Stimulated activated CD8-positive, alpha-beta memory T cell treated with anti-CD3 and anti-CD28 coated beads, Interleukin-4, amount 100 ng/mL, for 4 hours (primary cell): Measurements from ENCODE around the gene POP5.
"Not testable (repeated sequence)": the region's sequence is repeated elsewhere in the genome, so short reads cannot be mapped to it uniquely, and the experiment has no call there.

ENCODE experiments used
- DNase-seq, 2 donors: peaks; one replicate each; pipeline ENCODE4 v3.0.0-alpha.2; 2020; ENCODE audit warnings: low read depth in 2 of 2, low spot score in 1 of 2

The POP5 gene, protein sequence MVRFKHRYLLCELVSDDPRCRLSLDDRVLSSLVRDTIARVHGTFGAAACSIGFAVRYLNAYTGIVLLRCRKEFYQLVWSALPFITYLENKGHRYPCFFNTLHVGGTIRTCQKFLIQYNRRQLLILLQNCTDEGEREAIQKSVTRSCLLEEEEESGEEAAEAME

DNA sequence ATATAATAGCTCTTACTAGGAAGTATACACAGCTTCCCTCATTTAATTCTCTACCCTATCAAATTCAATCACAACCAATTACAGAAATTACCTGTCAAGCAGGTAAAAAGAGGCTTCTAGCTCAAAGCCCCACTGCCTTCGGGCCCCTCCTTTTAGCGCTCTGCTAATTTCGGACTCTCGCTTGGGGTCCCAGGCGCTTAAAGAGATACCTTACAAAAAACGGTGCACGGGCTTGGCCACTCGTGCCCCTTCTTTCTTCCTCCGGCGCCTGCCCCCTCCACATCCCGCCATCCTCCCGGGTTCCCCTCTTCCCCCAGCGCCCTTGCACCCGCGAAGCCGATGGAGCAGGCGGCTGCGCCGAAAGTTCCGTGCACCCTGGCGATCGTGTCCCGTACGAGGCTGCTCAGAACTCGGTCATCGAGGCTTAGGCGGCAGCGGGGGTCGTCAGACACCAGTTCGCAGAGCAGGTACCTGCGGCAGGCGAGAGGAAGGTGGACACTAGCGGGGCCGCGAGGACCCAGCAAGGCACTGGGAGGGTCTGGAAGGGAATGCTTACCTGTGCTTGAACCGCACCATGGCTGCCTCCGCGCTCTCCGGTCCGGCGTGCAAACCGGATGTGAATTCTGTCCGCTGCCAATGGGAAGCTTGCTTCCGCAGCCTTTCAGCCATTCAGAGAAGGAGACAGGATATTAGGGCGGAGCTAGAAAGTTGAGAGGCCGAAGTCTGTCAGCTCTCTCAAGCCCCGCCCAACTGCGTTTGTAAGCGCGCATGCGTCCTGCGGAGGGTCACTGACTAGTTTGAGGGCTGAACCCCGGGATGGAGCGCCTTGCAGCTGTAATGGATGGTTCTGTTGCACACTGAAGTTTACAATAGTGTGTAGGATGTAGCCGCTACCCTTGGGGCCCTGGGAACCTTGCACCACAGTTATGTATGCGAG, at the start of gene POP5:
Gene POP5 (minus strand): TSS at position 616 of the 937 bp plus-strand sequence. CDS start 40 bp downstream, at position 576.
- peak; percentile 88 to 91 for DNase-seq

DNA sequence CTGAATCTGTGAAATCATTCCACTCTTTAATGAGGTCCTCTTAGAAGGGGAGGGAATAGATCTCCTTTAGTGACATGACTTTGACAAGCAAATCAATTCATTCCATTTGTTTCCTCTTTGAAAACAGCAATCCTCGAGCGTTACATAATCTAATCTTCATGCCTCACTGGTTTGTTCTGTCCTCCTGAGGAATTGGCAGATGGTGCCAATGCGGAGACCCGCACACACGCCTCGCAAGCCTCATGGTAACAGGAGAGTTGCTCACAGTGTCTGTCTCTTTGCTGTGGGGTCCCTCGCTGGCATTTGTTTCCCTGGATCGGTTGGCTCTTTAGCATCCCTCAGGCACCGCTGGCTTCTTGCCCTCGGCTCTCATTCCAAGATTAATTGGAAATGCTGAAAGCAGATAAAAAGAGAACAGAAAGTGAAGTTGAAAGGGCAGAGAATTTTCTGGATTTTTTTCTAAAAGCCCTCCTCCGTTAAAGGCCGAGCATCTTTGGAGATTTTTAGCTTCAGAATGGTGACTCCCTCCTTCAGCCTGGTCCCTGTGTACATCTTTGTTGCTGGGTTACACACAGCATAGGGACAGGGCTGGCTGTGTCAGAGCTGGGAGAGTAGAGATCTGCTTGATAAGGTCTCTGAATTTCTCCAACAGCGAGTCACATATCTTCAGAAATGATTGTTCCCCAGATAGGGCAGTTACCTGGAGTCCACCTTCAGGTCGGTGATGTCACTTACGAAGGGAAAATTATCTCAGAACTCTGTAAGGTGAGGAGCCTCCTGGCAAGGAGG, 49.1 kb upstream of the POP5 start:
- DNase-seq, result no peak

DNA sequence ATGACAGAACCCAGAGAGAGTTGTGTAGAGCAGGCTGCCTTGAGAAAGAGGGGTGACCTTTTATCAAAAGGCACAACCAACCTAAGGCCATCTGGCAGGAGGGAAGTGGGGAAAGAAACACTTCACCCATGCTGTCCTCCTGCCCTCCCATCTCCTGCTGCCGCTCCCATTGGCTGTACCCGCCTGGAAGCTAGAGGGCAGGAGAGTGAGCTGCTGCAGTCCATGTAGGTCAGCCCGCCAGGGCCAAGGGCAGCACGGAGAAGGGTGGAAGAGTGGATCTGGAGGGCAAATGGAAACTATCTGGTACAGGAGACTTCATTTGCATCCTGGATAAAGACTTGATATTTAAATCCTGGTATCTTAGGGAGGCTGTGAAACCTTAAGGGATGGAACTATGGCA, 47.7 kb upstream of the POP5 start:
- no peak for DNase-seq

DNA sequence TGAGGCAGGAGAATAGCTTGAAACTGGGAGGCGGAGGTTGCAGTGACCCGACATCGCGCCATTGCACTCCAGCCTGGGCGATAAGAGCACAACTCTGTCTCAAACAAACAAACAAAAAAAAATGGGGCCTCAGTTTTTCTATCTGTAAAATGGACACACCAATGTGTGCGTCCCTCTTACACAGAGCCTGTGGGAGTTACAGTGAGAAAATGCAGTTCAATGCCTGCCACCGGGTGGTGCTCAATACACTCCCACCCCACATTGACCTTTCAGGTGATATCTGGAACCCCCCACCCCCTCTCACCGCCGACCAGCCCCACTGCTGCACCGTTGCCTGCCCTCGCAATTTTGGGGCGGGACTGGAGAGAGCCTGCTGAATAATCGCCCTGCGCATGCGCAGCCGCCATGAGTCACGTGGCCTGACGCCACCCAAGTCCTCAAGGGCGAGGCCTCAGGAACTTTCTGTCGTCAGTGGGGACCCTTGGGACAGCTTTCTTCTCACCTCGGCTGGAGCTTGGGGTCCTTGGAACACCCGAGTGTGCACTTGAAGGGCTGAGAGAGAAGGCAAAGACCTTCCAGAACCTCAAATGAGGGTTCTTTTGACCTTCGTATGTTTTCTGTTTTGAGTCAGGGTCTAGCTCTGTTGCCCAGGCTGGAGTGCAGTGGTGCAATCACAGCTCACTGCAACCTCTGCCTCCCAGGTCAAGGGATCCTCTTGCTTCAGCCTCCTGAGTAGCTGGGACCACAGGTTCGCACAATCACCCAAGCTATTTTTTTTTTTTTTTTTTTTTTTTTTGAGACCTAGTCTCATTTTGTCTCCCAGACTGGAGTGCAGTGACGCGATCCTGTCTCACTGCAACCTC, 44.6 kb upstream of the POP5 start:
- DNase-seq, result no peak

DNA sequence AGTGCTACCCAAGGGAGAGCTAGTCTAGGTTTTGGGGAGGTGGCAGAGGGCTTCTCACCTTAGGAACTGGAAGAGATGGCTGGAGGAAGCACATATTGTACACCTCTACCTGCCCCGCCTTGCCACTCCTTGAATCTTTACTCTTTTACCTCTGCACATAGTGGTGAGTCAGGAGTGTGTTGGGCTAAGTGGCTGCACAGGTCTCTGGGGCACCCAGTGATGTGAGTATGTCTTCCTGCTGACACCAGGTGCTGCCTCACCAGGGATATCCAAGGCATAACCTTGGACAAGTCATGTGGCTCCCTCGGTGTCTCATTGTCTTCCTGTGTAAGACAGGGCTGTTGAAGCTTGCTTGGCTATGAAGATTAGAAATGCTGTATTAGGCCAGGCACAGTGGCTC, 39.4 kb upstream of the POP5 start:
- no peak for DNase-seq

DNA sequence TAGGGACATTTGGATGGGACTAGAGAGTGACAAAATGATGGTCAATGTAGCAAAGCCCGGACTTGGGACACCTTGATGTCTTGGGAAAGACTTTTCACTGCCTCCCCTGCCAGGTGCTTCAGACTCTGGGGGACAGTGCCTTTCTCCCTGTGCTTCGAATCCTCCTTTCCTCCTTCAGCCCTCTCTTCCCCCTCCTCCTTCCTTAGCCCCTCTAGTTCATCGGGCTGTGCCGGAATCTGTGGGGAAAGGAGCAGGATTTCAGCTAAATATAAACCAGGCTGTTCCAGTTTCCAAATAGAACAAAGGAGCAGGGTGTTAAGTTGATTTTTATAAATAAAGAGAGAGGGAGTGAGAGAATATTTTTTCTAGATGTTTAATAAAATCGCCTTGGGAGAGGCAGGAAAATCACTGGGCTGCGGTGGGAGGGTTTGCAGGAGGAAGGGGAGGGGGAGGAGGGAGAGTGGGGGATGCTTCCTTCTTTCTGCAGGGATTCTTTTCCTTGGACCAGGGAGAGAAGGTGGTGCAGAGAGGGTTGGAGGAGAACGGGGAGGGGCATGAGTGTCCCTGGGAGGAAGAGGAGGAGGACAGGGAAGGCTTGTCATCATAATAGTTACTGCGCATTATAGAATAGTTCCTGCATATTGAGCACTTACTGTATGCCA, 37.9 kb upstream of the POP5 start:
- no peak for DNase-seq

DNA sequence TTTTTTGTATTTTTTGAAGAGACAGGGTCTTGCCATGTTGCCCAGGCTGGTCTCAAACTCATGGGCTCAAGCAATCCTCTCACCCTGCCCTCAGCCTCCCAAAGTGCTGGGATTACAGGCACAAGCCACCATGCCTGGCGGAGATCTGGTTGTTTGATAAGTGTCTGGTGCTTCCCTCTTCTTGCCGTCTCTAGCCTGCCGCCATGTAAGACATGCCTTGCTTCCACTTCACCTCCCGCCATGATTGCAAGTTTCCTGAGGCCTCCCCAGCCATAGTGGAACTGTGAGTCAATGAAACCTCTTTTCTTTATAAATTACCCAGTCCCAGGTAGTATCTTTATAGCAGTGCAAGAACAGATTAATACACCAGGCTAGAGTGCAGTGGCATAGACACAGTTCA, 36.6 kb upstream of the POP5 start:
- DNase-seq, result not testable (repeated sequence)

DNA sequence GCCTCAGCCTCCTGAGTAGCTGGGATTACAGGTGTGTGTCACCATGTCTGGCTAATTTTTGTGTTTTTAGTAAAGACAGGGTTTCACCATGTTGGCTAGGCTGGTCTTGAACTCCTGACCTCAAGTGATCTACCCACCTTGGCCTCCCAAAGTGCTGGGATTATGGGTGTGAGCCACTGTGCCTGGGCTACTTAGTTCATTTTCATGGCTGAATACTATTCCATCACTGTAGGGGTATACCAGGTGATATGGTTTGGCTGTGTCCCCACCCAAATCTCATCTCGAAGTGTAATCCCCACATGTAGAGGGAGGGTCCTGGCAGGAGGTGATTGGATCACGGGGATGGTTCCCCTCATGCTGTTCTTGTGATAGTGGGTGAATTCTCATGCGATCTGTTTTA, 36.0 kb upstream of the POP5 start:
- not testable (repeated sequence) for DNase-seq

DNA sequence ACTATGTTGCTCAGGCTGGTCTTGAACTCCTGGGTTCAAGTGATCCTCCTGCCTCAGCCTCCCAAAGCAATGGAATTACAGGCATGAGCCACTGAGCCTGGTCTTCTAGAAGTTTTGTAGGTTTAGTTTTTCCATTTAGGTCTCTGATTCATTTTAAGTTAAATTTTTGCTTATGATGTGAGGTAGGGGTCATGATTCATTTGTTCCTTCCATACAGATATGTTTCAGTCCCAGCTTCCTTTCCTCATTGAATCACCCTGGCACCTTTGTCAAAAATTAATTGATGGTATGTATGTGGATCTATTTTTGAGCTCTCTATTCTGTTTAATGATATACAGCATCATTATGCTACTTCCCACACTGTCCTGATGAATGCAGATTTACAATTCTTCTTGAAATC, 33.6 kb upstream of the POP5 start:
- no peak for DNase-seq

DNA sequence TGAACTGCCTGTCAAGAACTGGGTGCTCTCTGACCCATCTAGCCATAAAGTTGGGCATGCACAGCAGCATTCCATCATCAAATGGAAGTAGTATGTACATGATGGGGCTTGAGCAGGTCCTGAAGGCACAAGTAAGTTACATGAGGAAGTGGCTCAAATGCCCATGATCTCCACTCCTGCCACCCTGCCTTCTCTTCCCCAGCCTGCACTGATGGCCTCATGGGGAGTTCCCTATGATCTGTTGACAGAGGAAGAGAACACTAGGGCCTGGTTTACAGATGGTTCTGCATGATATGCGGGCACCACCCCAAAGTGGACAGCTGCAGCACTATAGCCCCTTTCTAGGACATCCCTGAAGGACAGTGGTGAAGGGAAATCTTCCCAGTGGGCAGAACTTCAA, 30.3 kb upstream of the POP5 start:
- not testable (repeated sequence) for DNase-seq

DNA sequence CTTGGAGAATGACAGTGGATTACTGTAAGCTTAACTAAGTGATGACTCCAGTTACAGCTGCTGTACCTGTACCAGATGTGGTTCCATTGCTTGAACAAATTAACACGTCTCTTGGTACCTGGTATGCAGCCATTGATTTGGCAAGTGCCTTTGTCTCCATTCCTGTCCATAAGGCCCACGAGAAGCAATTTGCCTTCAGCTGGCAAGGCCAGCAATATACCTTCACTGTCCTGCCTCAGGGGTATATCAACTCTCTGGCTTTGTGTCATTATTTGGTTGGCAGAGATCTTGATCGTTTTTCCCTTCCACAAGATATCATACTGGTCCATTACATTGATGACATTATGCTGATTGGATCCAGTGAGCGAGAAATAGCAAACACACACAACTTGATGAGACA, 29.4 kb upstream of the POP5 start:
- no peak for DNase-seq

DNA sequence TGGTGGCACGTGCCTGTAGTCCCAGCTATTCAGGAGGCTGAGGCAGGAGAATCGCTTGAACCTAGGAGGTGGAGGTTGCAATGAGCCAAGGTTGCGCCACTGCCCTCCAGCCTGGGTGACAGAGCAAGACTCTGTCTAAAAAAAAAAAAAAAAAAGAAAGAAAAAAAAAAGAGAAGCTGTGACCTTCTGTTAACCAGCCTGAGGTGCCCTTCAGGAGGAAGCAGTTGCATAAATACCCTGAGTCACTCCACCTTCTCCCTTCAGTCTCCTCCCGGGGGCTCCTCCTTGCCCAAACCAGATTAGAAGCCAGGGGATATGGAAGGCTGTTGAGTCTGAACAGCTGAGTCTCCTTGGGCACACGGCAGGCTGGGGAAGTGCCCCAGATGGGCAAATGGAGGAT, 21.2 kb upstream of the POP5 start:
- DNase-seq, result not testable (repeated sequence)

DNA sequence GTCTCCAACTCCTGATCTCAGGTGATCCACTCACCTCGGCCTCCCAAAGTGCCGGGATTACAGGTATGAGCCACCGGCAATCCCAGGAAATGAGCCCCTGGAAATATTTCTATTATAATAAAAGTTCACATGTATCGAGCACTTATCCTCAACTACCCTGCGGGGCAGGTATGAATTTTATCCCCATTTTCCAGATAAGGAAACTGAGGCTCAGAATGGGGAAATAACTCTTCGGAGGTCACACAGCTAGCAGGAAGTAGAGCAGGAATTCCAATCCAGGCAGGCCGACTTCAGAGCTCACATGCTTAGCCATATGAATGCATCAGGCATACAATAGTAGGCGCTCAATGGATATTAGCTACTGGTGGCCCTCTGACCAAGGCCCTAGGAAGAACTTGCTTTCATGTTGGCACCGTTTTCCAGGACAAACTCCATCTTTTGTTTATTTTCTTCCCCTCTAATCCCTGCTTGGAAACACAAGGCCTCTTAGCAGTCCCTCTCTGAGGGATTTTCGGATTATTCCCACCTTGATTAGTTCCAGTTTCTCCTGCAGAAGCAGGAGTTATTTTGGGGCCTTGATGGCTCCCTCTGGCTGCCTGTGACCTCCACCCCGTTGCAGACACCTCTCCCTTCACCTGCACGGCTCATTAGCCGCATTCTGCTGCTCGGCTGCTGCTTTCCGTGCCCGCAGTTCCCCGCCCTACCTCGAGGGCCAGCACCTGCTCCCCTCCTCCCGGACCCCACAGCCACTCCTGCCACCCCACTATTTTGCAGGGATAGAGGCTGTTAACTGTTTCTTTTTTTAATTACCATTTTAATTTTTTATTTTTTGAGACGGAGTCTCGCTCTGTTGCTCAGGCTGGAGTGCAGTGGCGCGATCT, 18.7 kb upstream of the POP5 start:
- DNase-seq, result no peak

DNA sequence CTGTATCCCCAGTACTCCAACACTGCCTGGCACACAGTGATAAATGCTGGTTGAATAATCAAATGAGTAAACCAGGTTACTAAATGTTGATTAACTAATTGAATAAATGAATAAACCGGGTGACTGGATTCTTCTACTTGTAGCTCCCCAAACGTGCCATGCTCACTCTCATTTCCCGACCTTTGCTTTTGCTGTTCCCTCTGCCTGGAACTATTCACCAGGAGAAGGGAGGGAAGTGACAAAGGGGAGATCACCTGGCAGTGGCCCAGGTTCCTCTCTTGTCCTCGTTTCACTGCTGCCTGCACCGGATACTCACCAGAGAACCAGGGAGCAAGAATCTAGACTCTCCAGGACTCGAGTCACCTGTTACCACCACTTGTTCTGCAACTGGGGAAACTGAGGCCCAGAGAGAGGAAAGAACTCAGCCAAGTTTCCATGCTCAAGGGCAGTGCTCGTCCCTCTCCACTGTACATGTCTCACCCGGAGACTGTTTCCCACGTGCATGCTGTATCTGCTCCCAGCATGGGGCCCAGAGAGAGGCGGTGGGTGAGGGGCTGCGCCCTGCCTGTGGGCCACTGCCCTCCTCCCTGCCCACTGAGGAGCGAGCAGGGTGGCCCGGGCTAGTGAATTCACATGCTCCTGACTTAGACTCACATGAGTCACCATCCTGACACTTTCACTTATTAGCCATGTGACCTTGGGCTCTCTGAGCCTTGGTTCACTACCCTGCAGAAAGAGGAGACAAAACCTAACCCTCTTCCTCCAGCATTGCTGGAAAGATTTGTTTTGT, 17.7 kb upstream of the POP5 start:
- DNase-seq, result no peak

DNA sequence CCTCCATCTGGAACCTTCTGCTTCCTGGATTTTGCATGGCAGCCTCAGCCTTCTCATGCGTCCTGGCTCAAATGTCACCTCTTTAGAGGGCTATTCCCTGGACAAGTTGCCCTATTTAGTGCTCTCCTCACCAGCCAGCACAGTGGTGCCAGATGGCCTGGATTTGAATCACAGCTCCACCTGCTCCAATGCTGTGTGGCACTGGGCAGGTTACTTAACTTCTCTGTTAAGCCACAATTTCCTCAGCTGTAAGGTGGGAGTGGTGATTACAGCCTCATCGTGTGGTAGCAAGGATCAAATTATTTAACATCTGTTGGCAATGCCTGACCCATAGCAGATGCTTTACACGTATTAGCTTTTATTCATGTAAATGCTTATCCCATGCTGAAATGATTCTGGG, 16.7 kb upstream of the POP5 start:
- no peak for DNase-seq

DNA sequence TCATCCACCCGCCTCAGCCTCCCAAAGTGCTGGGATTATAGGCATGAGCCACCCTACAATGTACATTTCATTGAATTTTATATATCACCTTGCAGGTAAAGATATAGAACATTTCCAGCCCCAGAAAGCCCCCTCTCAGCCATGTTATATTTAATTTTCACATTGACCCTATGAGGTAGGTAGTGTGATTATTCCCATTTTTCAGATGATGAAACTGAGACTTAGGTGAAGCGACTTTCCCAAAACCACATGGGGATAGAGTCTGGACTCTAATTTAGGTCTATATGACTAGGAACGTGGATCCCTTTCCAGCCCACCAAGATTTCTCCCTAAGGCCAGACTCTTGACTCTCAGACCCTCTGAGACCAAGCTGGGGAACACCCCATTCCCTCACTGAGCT, 15.7 kb upstream of the POP5 start:
- no peak for DNase-seq

DNA sequence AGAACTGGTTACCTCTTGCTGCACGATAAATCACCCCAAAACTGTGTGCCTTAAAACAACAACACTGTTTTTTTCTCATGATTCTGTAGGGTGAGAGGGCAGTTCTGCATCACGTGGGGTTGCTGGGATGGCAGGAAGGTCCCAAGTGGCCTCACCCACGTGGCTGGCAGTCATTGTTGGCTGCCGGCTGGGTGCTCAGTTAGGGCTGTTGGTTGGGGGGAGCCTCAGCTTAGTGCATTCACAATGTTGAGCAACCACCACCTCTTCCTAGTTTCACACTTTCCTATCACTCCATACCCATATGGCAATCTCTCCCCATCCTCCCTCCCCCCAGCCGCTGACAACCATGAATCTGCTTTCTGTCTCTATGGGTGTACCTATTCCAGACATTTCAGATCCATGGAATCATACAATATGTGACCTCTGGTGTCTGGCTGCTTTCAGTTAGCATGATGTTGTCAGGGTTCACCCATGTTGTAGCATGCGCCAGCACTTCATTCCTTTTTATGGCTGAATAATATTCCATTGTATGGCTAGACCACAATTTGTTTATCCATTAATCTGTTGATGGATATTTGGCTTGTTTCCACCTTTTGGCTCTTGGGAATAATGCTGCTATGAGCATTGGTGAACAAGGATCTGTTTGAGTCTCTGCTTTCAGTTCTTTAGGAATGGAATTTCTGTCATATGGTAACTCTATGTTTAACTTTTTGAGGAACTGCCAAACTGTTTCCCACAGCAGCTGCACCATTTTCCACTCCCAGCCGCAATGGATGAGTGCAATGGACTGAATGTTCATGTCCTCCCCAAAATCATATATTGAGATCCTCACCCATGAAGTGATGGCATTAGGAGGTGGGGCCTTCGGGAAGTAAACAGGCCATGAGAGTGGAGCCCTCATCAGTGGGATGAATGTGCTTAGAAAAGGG, 11.2 kb upstream of the POP5 start:
- DNase-seq, result no peak
